Measurements from ENCODE around the gene C3orf20. TPM values are rescaled to one million over a fixed set of nuclear protein-coding genes. Genes with fewer than 3 reads are reported as not detected.
A peak's percentile ranks its signal among the peaks of the same experiment; 100 is the strongest.

Gene C3orf20
- total and polyA plus RNA-seq, 7 donors: 0.03 to 0.16 TPM; not detected in 5

- peaks cover 0 to 2% (median 0%) of the 10 kb centered on the region in 3 donors for H3K27me3 ChIP-seq
- intact Hi-C loops (cut with DNase I): no loop called here
- no peaks in the 10 kb centered on the region for H3K36me3 ChIP-seq
- TF ChIP-seq POLR2AphosphoS5 (IDR thresholded peaks at IDR 0.05) (no peak), CTCF (IDR thresholded peaks at IDR 0.05) (no peak), POLR2A (IDR thresholded peaks at IDR 0.05) (no peak), EP300 (IDR thresholded peaks at IDR 0.05) (no peak)
- no peaks in the 10 kb centered on the region for H3K4me1 ChIP-seq
- H3K27ac ChIP-seq: no peak overlapping the region
- H3K4me3 ChIP-seq: no peak overlapping the region
- WGBS, 2 donors: 84 to 88% methylated on average over 20 of the region's 20 CpGs
- H3K9me3 ChIP-seq: no peaks in the 10 kb centered on the region
- DNase-seq: peak; percentile 56
Measured at GRCh38 chr3:14785207-14786155, 110.5 kb downstream of the C3orf20 start.

- Histone ChIP-seq H3K27me3 (peaks cover 0 to 2% (median 0%) of the 10 kb centered on the region in 3 donors), H3K36me3 (no peaks in the 10 kb centered on the region), H3K4me1 (no peaks in the 10 kb centered on the region), H3K27ac (no peak overlapping the region), H3K9me3 (no peaks in the 10 kb centered on the region), H3K4me3 (no peak overlapping the region)
- intact Hi-C loops (cut with DNase I): no loop called here
- 92 to 94% methylated on average over 3 of the region's 3 CpGs for WGBS, 2 donors
- no peak for DNase-seq
- no peak for TF ChIP-seq EP300 (IDR thresholded peaks at IDR 0.05)
- no peak for TF ChIP-seq POLR2A (IDR thresholded peaks at IDR 0.05)
- TF ChIP-seq POLR2AphosphoS5 (IDR thresholded peaks at IDR 0.05): no peak
- no peak for TF ChIP-seq CTCF (IDR thresholded peaks at IDR 0.05)
Measured at GRCh38 chr3:14786369-14786768, 111.4 kb downstream of the C3orf20 start.

- DNase-seq: peak; percentile 28
- no peak overlapping the region for H3K4me3 ChIP-seq
- H3K27me3 ChIP-seq: peaks cover 0 to 2% (median 0%) of the 10 kb centered on the region in 3 donors
- TF ChIP-seq EP300 (IDR thresholded peaks at IDR 0.05) (no peak), CTCF (IDR thresholded peaks at IDR 0.05) (no peak)
- H3K4me1 ChIP-seq: peaks cover 0 to 1% (median 0%) of the 10 kb centered on the region in 4 donors
- H3K27ac ChIP-seq: no peak overlapping the region
- no peaks in the 10 kb centered on the region for H3K36me3 ChIP-seq
- H3K9me3 ChIP-seq: no peaks in the 10 kb centered on the region
- 45 to 67% methylated on average over 7 of the region's 7 CpGs for WGBS, 2 donors
- intact Hi-C loops (cut with DNase I): no loop called here
Measured at GRCh38 chr3:14787630-14788029, 112.7 kb downstream of the C3orf20 start.

- peak; percentile 42 for DNase-seq
Measured at GRCh38 chr3:14788644-14789043, 113.7 kb downstream of the C3orf20 start.

More at GRCh38 chr3:14788644-14789043, 113.7 kb downstream of the C3orf20 start:
- Histone ChIP-seq H3K4me1 (peaks cover 0 to 4% (median under 1%) of the 10 kb centered on the region in 4 donors), H3K27ac (no peak overlapping the region), H3K36me3 (no peaks in the 10 kb centered on the region), H3K27me3 (peaks cover 0 to 2% (median 0%) of the 10 kb centered on the region in 3 donors), H3K9me3 (no peaks in the 10 kb centered on the region), H3K4me3 (no peak overlapping the region)
- no peak for TF ChIP-seq POLR2A (IDR thresholded peaks at IDR 0.05)
- TF ChIP-seq POLR2AphosphoS5 (IDR thresholded peaks at IDR 0.05): no peak
- TF ChIP-seq EP300 (IDR thresholded peaks at IDR 0.05): no peak
- no peak for TF ChIP-seq CTCF (IDR thresholded peaks at IDR 0.05)
- intact Hi-C loops (cut with DNase I): no loop called here
- 88 to 94% methylated on average over 7 of the region's 7 CpGs for WGBS, 2 donors

Data from sigmoid colon (tissue), 7 donors.